ENCODE measurements around the gene ZNF549. TPM values are rescaled to one million over a fixed set of nuclear protein-coding genes. Genes with fewer than 3 reads are reported as not detected.

ZNF549 gene
- total RNA-seq, 1 experiment from 2014 or later = 9.2 TPM

GRCh38 chr19:57578487-57579205 lies 51.5 kb downstream of the ZNF549 start, which contains the start of gene ZNF416:
Gene ZNF416 (minus strand): TSS chr19:57578911. CDS start chr19:57578704, 207 bp downstream.
- DNase-seq (ENCODE audit: low spot score) (peak; percentile 97), ATAC-seq (peak; percentile 80)
- ChIA-PET CTCF (interaction anchor here (0.6 kb wide), 1 partner anchor 55 kb away, joined by 3 read pairs; no protein-coding TSS in a partner anchor), POLR2A (interaction anchor here (1.0 kb wide), 1 partner anchor 36 kb away, joined by 3 read pairs; the partner anchor contains the start of gene ZNF134)
- Mint-ChIP-seq H3K36me3 (peaks cover 53% of the 10 kb centered on the region), H3K27me3 (ENCODE audit: low read depth) (peaks cover 17% of the 10 kb centered on the region), H3K9me3 (peaks cover 60% of the 10 kb centered on the region), H3K4me1 (peaks cover 18% of the 10 kb centered on the region), H3K4me3 (peak within 1 kb of the TSS; percentile 82), H3K27ac (no peak within 1 kb of the TSS)
- TF ChIP-seq ARID4B (CRISPR knock-in tag; IDR thresholded peaks at IDR 0.05; ENCODE audit: borderline replicate concordance) (peak; percentile 85; the same call in 1 of the 2 replicates), NR3C1 (CRISPR knock-in tag; conservative IDR thresholded peaks at IDR 0.05; ENCODE audit: low read depth) (no peak), NR2C2 (CRISPR knock-in tag; IDR thresholded peaks at IDR 0.05) (no peak), TEAD4 (CRISPR knock-in tag; IDR thresholded peaks at IDR 0.05) (no peak), KAT7 (CRISPR knock-in tag; IDR thresholded peaks at IDR 0.05; ENCODE audit: borderline replicate concordance) (0 out of 2 replicates have a peak, but pooled peaks have one; percentile 58), ZNF281 (CRISPR knock-in tag; IDR thresholded peaks at IDR 0.05) (no peak), HMGXB4 (CRISPR knock-in tag; IDR thresholded peaks at IDR 0.05) (no peak), ZMAT4 (CRISPR knock-in tag; IDR thresholded peaks at IDR 0.05) (no peak), FOXJ3 (CRISPR knock-in tag; IDR thresholded peaks at IDR 0.05; ENCODE audit: borderline replicate concordance) (no peak), MAX (CRISPR knock-in tag; IDR thresholded peaks at IDR 0.05) (peak; percentile 88), ATF3 (CRISPR knock-in tag; conservative IDR thresholded peaks at IDR 0.05) (no peak), ATF2 (CRISPR knock-in tag; IDR thresholded peaks at IDR 0.05; ENCODE audit: borderline replicate concordance, low read depth) (no peak), CREM (CRISPR knock-in tag; IDR thresholded peaks at IDR 0.05) (peak; percentile 66; the same call in 1 of the 2 replicates), CREB1 (CRISPR knock-in tag; IDR thresholded peaks at IDR 0.05) (no peak), MYBL2 (CRISPR knock-in tag; IDR thresholded peaks at IDR 0.05) (0 out of 2 replicates have a peak, but pooled peaks have one; percentile 39), PREB (CRISPR knock-in tag; IDR thresholded peaks at IDR 0.05; ENCODE audit: borderline replicate concordance) (no peak), IRF2 (CRISPR knock-in tag; IDR thresholded peaks at IDR 0.05; ENCODE audit: borderline replicate concordance, low read depth) (no peak), PRDM15 (CRISPR knock-in tag; IDR thresholded peaks at IDR 0.05) (no peak), SP1 (CRISPR knock-in tag; conservative IDR thresholded peaks at IDR 0.05) (no peak)
